GM19397 (cell line): ENCODE results near the gene GLI1.
"Not testable (repeated sequence)": the region's sequence is repeated elsewhere in the genome, so short reads cannot be mapped to it uniquely, and the experiment has no call there.

Source experiments
- ATAC-seq: cut with Tn5 transposase; IDR thresholded peaks from one replicate; pipeline ENCODE4 v1.9.1; 2021; ENCODE audit warnings: mild to moderate bottlenecking, moderate library complexity; ENCODE audit not compliant: unreplicated experiment

Gene GLI1

GRCh38 chr12:57496822-57497221, 37.2 kb downstream of the GLI1 start:
- no peak for ATAC-seq

DNA sequence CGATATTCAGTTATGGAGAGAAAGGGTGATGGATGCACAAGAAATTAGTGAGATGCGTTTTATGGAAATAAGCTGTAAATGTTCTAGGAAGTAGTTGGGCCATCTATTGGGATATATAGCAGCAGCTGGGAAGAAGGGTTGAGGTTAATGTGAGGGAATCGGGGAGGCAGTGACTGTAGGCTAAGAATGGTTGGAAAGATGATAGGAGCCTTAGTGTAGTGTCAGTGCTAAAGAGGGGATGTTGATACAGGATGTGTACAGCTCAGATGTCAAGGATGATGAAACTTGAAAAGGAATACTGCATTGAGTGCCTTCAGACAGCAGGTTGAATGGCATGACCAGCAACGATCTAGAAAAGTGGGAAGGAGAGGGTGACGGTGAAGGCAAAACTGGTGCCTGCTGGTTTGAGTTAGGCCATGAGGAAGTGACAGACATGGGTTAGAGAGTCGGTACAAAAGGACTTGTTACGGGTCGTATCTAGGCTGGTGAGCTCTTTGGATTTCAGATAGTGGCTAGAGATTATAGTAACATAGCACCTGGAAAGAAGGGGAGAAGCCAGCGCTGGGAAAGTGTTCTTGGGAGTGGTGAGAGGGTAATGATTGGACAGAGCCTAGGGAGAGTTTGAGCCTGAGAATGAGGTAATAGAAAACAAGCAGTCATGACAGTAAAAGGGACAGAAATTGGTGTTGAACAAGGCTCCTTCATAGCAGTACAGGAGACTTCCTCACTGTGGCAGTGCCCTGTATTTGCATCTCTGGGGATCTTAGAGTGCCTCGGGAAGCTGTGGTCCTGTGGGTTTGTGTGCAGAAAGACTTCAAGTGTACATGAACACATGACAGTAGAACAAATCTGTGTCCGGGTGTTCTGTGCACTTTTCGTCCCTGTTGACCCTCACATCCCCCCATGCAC, 37.9 kb downstream of the GLI1 start:
- no peak for ATAC-seq

- no peak for ATAC-seq
Observed at GRCh38 chr12:57498132-57498502, 38.5 kb downstream of the GLI1 start.

GRCh38 chr12:57498571-57498970, 39.0 kb downstream of the GLI1 start:
- ATAC-seq: no peak

- ATAC-seq: no peak
Observed at GRCh38 chr12:57500213-57500612, 40.6 kb downstream of the GLI1 start.

- ATAC-seq: not testable (repeated sequence)
Observed at GRCh38 chr12:57502311-57502969, 42.9 kb downstream of the GLI1 start.

DNA sequence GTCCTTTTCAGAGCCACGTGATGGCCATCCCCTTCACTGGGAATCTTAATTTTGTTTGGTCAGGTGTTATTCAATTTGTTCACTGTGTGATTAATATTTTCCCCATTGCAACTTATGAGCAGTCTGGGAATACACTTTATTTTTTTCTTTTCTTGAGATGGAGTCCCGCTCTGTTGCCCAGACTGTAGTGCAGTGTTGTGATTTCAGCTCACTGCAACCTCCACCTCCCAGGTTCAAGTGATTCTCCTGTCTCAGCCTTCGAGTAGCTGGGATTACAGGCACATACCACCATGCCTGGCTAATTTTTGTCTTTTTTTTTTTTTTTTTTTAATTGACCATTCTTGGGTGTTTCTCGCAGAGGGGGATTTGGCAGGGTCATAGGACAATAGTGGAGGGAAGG, 47.0 kb downstream of the GLI1 start:
- ATAC-seq: not testable (repeated sequence)

DNA sequence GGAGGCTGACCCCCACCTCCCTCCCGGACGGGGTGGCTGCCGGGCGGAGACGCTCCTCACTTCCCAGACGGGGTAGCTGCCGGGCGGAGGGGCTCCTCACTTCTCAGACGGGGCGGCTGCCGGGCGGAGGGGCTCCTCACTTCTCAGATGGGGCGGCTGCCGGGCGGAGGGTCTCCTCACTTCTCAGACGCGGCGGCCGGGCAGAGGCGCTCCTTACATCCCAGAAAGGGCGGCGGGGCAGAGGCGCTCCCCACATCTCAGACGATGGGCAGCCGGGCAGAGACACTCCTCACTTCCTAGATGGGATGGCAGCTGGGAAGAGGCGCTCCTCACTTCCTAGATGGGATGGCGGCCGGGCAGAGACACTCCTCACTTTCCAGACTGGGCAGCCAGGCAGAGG, 48.2 kb downstream of the GLI1 start:
- not testable (repeated sequence) for ATAC-seq

DNA sequence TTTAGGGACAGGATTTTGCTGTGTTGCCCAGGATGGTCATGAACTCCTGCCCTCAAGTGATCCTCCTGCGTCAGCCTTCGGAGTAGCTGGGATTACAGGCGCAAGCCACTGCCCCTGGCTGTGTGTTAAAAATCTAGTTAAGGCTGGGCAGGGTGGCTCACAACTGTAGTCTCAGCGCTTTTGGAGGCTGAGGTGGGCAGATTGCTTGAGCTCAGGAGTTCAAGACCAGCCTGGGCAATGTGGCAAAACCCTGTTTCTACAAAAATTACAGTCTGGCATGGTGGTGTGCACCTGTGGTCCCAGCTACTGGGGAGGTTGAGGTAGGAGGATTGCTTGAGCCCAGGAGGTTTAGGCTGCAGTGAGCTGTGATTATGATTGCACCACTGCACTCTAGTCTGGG, 51.6 kb downstream of the GLI1 start:
- no peak for ATAC-seq

- no peak for ATAC-seq
Observed at GRCh38 chr12:57511588-57512325, 52.2 kb downstream of the GLI1 start.

- no peak for ATAC-seq
Observed at GRCh38 chr12:57512665-57513064, 53.1 kb downstream of the GLI1 start.

DNA sequence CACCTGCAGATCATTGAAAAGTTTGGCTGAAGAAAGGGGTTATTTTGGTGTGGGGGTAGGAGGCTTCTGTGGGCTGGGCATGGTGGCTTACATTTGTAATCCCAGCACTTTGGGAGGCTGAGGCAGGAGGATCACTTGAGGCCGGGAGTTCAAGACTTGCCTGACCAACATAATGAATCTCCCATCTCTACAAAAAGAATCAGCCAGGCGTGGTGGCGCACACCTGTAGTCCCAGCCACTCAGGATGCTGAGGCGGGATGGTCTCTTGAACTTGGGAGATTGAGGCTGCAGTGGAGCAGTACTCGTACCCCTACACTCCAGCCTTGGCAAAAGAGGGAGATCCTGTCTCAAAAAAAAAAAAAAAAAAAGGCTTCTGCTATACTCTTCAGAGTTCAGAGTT, 53.7 kb downstream of the GLI1 start:
- ATAC-seq: no peak

- ATAC-seq: not testable (repeated sequence)
Observed at GRCh38 chr12:57513677-57514076, 54.1 kb downstream of the GLI1 start.

- not testable (repeated sequence) for ATAC-seq
Observed at GRCh38 chr12:57514246-57514645, 54.7 kb downstream of the GLI1 start.

DNA sequence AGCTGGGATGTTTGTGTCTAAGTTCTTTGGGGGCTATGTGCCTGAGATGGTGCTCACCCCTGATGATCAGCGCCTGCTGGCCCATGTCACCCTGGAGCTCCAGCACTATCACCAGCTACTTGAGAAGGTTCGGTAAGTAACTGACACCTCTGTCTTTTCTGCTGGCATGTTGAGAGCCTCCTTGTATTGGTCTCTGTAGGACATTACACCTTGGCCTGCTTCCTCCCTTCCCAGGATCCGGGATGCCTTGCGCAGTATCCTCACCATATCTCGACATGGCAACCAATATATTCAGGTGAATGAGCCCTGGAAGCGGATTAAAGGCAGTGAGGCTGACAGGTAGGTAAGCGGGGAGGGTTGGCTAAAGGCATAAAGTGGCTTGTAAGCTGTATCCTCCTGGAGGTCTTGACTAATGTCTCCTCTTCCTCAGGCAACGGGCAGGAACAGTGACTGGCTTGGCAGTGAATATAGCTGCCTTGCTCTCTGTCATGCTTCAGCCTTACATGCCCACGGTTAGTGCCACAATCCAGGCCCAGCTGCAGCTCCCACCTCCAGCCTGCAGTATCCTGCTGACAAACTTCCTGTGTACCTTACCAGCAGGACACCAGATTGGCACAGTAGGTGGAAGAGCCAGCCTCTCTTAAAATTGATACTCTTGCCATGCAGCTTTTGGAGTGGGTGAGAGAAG, 55.3 kb downstream of the GLI1 start:
- no peak for ATAC-seq

GRCh38 chr12:57515408-57515933, 55.9 kb downstream of the GLI1 start:
- no peak for ATAC-seq

DNA sequence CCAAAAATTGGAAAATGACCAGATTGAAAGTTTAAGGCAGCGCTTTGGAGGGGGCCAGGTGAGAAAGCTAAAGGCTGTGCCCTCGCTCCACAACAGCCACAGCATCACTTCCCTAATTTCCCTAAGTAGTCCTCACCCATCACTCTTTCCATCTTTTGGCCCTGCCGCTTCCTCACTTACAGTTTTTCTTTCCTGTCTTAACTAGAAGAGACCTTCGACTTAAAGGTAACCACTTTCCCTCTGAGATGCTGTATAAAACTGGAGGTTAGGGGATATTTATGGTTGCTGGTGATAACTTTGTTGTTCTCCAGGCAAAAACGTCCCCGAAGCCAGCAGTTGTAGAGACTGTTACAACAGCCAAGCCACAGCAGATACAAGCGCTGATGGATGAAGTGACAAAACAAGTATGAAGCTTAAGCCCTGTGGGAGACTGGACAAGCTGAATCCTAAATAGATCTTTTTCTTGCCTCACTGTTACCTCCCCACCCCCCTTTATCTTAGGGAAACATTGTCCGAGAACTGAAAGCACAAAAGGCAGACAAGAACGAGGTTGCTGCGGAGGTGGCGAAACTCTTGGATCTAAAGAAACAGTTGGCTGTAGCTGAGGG, 56.5 kb downstream of the GLI1 start:
- no peak for ATAC-seq

DNA sequence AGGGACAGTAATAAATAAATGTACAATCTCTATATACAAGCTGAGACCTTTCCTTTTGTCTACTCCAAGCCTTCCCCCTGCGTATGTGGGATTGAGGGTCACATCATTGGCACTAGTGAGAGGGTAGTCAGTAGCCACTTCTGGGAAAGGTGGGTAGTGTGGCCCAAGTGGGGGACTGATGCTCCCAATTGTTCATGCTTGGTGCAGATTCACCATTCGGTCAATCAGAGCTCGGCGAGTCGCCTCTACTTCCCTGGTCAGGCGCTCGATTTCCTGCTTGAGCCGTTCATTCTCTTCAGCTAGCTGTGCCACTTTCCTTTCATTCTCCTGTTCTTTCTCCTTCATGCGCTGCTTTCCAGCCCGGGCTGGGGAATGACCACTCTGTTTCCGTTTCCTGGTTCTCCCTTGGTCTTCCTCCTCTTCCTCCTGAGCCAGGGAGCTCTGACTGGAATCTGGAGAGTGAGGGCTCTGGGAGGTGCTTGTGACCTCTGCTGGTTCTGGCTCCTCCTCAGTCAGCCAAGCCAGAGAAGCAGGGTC, 57.1 kb downstream of the GLI1 start:
- no peak for ATAC-seq

DNA sequence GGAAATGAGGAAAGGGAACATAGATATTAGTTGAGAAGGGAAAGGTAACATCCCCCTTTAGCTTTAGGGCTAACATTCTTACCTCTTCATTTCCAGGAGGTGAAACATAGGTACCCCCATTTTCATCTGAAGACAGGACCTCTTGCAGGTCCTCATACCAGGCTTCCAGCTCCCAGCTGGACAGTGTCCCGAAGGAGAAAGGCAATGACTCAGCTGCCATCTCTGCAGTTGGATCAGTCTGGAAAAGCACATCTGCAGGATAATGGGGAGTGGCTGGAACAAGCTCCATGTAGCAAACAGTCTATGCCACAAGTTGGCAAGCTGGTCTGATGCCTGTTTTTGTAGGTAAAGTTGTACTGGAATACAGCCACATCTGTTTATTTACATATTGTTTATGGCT, 57.6 kb downstream of the GLI1 start:
- no peak for ATAC-seq

GRCh38 chr12:57517718-57518117, 58.1 kb downstream of the GLI1 start:
- not testable (repeated sequence) for ATAC-seq
